HG03066 (cell line): ENCODE results near the gene CREB1.

ENCODE experiments used
- ATAC-seq: cut with Tn5 transposase; IDR thresholded peaks from one replicate; pipeline ENCODE4 v1.9.1; 2021; ENCODE audit warnings: low read depth; ENCODE audit not compliant: unreplicated experiment

CREB1 gene

GRCh38 chr2:207539470-207539869, 9.7 kb downstream of the CREB1 start:
- ATAC-seq, result no peak

DNA sequence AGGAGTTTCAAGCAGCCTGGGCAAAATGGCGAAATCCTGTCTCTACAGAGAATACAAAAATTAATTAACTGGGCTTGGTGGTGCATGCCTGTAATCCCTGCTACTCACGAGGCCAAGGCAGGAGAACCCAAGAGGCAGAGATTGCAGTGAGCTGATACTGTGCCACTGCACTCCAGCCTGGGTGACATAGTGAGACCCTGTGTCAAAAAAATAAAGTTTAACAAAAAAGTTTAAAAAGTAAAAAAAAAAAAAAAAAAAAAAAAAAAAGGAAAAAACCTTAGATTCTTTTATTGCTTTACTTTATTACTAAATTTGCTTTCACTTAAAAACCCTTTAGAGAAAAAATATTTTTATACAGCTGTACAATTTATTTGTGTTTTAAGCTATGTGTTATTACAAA, 10.7 kb downstream of the CREB1 start:
- ATAC-seq, result no peak

- no peak for ATAC-seq
Observed at GRCh38 chr2:207541933-207542332, 12.2 kb downstream of the CREB1 start.

- ATAC-seq, result no peak
Observed at GRCh38 chr2:207543272-207543671, 13.5 kb downstream of the CREB1 start.

DNA sequence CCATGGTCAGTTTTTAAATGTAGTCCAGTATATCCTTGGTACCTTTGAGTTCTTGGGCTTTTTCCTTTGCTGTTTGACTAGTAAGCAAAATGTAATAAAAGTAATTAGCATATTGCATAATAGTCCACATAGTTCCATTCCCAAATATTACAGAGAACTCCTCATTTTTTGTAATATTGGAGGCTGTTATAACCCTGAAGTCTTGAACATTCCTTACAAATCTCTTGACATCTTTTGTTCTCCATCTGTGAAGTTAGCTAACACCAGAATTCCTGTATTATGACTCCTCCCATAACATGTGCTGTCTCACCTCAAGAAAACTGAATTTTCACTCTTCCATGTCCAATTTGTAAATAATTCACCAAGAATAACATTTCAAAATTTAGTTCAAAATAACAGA, 17.1 kb downstream of the CREB1 start:
- ATAC-seq, result no peak

DNA sequence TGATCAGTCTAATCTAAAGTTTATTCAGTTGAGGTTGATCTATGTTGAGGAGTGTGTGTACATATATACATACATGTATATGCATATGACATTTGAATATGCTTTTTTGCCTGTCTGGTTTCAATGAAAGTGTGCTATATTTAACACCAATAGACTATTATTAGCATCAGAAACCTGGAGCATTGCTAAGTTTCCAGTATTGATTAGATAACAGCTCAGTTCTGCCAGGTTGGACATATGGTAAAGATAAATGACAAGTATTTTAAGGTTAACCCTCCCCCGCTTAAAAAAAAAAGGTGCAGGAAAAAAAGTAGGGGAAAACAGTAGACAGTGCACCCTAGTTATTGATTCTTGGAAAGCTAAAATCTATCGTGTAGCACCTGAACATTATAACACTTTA, 19.4 kb downstream of the CREB1 start:
- no peak for ATAC-seq

DNA sequence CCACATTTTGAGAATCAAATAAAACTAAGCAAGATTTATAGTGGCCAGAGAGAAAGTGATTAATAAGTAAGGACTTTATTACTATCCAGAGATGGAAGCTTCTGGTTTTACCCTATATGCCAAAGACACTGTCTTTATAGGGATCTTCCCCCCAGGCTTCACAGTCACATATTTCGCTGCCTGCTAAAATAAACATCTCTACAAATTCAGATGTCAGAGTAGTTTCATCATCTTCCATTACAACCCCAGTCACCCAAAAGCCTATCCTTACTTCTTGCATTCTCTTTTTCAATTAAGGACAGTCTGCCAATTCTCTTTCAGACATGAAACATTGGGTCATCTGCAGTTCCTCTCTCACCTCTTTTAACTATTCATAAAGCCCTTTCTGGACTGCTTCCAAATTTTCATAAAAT, 28.3 kb downstream of the CREB1 start:
- no peak for ATAC-seq

GRCh38 chr2:207561386-207562080, 31.8 kb downstream of the CREB1 start:
- no peak for ATAC-seq

DNA sequence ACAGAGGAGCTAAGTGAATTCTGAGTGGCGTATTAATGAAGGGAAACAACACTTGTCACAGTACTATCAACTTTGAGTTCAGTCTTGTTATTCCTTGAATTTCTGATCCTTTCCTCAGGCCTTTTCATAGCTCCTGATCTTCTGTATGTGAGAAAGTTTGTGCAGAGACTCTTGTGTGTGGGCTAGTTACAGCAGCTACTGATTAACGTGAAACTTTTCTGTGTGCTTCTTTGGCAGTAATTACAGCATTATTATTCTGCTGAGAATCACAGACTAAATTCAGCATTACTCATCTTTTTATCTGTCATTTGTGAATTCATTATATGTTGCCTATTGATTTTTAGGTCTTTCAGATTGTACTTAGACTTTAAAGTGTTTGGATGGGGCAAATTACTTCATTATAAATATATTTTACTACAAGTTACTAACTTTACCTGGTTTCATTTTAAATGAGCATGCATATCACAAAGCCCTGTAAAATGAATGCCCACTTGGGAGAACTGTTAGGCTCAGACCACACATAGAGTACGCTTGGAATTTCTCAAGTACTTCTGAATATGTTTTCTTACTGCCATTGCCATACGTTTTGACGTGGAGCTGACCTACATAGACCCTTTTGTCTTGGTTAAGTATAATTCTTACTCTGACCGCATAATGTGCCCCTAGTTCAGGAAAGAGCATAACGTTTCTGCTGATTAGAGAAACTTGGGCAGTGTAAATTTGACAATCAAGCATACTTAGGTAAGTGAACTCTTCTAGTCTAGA, 36.2 kb downstream of the CREB1 start:
- ATAC-seq, result no peak

DNA sequence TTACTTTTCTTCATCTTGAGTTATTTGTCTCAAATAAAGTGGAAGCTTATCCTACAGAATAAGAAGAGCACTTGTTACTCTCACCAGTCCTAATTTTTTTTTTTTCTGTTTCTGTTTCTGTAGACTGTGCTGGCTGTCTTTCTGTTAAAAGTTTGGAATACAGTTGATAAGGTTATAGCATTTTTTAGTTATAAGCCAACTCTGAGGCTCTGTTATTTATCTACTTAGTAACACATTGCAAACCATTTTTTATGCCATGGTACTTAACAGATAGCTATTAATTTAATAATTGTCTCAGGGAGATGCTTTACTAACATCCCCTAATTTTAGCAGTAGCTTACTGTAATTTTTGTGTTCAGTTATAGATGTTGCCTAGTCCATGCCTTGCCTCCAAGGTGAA, 37.9 kb downstream of the CREB1 start:
- no peak for ATAC-seq

- no peak for ATAC-seq
Observed at GRCh38 chr2:207571370-207571769, 41.6 kb downstream of the CREB1 start.

GRCh38 chr2:207584952-207585351, 55.2 kb downstream of the CREB1 start:
- ATAC-seq, result no peak

- ATAC-seq, result no peak
Observed at GRCh38 chr2:207587305-207587704, 57.5 kb downstream of the CREB1 start.

DNA sequence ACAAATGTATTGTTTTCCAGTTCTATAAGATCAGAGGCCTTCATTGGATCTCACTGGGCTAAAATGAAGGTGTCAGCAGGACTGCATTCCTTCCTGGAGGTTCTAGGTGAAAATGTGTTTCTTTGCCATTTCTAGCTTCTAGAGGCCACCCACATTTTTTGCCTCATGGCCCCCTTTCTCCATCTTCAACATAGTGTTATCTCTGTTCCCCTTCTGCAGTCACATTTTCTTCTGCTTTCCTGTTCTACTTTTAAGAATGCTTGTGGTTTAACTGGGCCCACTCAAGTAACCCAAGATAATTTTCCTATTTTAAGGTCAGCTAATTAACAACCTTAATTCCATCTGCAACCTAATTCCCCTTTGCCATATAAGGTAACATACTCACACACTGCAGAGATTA, 59.4 kb downstream of the CREB1 start:
- no peak for ATAC-seq

DNA sequence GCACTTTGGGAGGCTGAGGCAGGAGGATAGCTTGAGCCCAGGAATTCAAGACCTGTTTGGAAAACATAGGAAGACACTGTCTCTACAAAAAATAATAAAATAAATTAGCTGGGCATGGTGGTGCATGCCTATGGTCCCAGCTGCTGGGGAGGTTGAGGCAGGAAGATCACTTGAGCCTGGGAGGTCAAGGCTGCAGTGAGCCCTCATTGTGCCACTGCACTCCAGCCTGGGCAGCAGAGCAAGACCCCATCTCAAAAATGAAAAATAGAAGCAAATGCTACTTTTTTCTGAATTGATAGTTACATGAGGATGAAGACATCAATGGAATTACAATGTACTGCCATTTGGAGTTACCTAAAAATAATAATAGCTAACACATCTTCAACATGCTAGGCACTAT, 63.5 kb downstream of the CREB1 start:
- ATAC-seq, result no peak

DNA sequence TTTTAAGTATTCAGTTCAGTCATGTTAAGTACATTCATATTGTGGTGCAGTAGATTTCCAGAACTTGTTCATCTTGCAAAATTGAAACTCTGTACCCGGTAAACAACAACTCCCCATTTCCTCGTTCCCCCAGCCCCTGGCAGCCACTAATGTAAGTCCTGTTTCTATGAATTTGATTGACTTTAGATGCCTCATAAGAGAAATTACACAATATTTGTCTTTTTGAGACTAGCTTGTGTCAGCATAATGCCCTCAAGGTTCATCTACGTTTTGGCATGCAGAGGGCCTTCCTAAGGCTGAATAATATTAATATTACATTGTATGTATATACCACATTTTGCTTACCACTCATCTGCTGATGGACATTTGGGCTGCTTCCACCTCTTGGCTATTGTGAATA, 64.5 kb downstream of the CREB1 start:
- ATAC-seq, result no peak

DNA sequence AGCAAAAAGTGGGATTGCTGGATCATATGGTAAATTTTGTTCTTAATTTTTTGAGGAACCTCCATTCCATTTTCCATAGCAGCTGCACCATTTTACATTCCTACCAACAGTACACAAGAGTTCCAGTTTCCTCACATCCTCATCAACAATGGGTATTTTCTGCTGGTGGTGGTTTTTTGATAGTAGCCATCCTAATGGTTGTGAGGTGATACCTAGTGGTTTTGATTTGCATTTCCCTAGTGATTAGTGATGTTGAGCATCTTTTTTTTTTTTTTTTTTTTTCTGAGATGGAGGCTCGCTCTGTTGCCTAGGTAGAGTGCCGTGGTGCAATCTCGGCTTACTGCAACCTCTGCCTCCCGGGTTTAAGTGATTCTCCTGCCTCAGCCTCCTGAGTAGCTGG, 65.0 kb downstream of the CREB1 start:
- no peak for ATAC-seq

DNA sequence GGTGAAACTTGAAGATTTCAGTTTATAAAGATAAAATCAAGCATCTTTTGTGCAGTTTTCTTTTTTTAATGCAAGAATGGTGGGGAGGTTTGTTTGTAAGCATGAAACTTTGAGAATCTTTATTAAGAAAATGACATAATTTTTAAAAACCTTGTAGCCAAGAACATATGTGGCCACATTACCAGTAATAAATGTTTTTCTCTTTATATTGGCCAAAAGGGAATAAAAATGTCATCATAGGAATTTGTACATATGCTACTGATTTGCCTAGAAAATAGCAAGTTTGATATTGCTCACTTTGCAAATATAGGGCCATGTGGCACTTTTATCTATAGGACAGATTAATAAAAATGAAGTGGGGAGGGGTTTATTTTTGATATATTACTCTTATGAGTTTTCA, 69.9 kb downstream of the CREB1 start:
- ATAC-seq, result no peak

GRCh38 chr2:207600231-207600630, 70.5 kb downstream of the CREB1 start:
- ATAC-seq, result no peak

- no peak for ATAC-seq
Observed at GRCh38 chr2:207601774-207602173, 72.0 kb downstream of the CREB1 start.

DNA sequence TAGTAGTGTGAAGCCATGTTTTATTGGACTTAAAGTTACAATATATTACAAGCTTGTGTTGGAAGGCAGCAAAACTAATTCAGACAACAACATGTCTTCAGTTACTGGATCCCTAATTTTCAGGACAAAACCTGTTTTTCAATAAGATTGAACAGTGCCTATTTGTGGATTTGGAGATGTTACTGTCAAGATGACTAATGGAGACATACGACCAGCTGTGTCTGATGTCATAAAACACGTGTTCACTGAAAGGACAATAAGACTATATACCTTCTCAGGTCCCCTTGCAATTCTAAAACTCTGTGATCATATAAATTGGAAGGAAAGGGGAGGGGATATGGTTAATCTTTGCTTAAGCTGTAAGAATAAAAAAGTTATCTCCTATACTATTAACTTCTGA, 73.7 kb downstream of the CREB1 start:
- ATAC-seq, result no peak

- no peak for ATAC-seq
Observed at GRCh38 chr2:207606399-207606798, 76.6 kb downstream of the CREB1 start.
